IPS DF 4.7 (cell line): ENCODE measurements around the gene PKLR.
"Not testable (repeated sequence)": the region's sequence is repeated elsewhere in the genome, so short reads cannot be mapped to it uniquely, and the experiment has no call there.

Source experiments
- DNase-seq: peaks from one replicate; pipeline ENCODE4 v3.0.0-alpha.2; 2013; ENCODE audit warnings: low spot score; ENCODE audit errors: extremely low read depth

PKLR gene

DNA sequence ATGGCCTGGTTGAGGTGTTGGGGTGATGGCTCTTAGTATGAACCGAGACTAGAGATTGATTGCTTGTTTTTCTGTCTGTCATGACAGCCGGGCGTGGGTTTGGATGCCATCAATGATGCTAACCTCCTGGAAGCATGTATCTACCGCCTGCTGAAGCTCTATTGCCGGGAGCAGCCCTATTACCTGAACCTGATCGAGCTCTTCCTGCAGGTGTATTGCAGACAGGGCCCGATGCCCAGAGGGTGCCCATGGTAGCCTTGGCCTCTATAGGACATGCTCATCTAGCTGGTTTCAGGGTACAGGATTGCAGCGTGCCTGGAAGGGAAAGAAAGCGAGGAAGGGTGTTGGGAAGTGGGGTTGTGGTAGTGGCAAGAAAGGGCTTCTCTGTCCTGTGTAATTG is 16.8 kb upstream of the PKLR start:
- no peak for DNase-seq

DNA sequence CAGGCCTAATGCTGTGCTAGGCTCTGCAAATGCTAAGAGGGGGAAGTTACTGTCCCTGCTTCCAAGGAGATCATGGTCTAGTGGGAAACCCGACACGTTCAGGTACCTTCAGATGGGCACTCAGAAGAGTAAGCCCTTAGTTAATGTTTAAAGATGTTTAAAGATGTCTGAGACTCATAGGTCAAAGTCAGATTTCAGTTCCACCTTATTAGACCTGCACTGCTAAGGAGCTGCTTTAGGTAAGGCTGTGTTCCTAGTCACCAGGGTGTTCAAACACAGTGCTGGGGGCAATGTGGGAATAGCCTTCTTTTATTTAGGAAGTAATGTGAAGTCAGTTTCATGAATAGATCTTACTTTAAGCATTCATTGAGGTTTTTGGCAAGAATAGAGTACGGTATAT is 15.7 kb upstream of the PKLR start:
- no peak for DNase-seq

DNA sequence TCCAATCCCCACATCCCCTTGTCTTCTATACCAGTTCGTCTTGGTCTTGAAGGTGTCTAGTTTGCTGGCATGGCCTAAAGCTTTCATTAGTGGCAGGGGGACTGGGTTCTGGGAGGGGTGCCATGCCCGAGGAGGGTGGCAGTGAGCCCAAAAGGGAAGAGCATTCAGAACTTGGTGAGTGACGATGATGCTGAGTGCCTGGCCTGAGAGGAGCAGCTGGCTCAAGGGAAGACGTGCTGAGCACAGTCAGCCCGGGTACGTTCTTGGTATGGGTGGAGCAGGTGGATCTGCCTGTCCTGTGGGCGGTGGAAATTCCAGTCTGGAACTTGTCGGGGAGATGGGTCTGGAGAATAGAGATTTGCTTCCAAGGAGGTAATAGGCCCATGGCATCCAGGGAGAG is 12.0 kb upstream of the PKLR start:
- DNase-seq = no peak

DNA sequence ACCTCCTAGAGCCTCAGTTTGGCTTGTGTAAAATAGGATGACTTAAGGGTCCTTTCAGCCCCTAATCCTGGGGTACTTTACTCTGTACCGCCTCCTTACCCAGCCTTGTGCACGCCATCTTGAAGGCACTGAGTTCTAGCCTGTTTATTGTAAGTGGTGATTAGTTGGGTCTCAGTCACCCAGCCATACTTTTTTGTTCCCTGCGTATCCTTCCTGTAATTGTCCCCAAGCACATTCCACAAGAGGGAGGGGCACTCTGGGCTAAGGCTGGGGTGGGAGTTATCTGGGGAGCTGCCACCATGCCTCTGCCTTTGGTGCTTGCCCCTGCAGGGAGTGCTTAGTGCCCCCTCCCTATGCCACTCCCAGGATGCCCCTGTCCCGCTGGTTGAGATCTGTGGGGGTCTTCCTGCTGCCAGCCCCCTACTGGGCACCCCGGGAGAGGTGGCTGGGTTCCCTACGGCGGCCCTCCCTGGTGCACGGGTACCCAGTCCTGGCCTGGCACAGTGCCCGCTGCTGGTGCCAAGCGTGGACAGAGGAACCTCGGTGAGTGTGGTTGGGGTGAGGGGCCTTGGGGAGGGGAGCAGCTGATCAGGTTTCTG is 8.3 kb upstream of the PKLR start:
- no peak for DNase-seq

DNA sequence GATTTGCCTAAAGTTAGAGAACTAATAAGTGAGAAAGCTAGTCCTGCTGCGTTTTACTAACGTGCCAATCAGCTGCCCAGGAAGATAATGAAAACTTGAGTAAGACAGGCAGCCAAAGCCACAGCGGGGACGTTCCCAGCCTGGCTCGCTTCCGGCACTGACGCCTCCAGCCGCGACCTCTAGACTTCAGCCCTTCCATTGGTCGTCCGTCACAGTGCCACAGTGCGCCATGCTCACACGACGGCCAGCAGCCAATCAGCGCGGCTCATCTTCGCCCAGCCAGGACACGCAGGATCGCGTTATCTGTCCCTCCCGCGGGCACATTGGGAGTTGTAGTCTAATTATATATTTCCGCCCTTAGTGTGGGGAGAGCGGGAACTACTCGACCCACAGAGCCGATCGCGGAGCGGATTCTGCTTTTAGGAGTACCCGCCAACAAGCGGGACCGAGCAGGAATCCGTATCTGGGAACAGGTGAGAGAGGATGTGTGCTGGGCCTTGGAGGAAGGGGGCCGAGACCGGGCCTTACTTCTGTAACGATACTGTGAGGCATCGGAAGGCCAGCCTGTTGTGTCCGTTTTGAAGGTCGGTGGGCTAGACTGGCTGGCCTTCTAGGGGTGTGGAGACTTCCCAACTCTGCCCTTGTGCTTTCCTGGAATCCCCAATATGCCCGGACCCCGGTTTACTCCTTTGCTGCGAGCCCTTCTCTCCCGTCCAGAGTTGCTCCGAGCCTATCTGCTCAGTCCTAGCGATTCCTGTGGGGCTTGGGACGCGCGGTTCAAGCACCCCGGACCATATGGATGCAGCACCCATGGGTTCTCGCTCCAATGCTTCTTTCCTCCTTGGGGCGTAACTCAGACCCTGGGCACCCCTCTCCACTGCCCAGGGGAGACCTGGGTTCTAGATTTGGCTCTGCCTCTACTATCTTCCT is 7.5 kb upstream of the PKLR start, which contains the start of gene FDPS:
FDPS (plus strand) TSS at position 374 of the 930 bp plus-strand sequence. CDS start 924 bp downstream, outside the sequence.
- DNase-seq = peak; percentile 93

DNA sequence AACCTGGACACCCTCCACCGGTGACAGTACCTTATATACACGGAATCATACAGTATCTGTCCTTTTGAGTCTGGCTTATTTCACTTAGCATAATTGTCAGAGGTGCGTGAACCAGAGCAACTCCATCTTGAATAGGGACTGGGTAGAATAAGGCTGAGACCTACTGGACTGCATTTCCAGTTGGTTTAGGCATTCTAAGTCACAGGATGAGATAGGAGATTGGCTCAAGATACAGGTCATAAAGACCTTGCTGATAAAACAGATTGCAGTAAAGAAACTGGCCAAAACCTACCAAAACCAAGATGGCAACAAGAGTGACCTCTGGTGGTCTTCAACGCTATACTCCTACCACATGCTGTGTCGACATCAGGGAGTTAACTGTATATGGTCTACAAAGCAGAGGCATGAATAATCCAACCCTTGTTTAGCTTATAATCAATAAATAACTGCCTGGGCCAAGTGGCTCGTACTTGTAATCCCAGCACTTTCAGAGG is 6.1 kb upstream of the PKLR start:
- DNase-seq = no peak

DNA sequence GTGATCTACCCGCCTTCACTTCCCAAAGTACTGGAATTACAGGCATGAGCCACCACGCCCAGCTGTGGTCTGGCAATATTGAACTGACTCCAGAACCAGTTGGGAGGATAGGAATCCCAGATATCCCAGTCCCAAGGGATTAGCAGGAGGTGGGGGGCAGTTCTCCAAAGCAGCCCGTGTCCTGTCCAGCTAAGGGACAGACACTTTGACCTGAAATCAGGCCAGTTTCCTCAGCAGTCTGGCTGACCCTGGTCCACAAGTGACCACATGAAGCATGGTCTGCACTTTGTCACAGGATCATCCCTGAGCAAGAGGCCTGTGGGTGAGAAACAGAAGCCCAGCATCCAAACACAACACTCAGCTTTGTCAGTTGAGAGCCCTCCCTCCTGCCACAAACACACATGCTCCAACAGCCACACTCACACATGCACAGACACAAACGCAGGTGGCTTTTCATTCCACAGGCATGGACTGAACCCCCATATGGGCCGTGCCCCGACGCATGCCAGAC is 4.7 kb upstream of the PKLR start:
- no peak for DNase-seq

DNA sequence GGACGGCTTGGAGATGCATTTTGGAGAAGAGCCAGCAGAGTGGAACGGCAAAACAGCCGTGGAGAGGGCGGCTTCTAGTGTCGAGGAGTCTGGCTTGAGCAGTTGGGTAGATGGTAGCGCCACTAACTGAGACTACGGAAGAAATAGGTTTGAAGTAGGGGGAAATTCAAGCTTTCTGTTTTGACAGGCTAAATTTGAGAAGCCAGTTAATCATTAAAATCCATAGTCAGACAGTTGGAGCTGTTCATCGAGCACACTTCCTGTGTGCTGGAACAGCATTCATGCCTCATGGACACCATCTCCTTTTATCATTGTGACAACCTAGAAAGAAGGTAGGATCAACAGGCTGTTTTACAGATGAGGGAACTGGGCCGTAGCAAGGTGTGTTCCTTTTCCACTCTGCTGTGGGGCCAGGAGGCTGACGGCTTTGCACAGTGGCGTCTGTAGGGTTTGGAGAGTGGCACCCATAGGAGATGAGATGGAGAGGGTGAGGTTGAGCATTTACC is 3.4 kb upstream of the PKLR start:
- no peak for DNase-seq

DNA sequence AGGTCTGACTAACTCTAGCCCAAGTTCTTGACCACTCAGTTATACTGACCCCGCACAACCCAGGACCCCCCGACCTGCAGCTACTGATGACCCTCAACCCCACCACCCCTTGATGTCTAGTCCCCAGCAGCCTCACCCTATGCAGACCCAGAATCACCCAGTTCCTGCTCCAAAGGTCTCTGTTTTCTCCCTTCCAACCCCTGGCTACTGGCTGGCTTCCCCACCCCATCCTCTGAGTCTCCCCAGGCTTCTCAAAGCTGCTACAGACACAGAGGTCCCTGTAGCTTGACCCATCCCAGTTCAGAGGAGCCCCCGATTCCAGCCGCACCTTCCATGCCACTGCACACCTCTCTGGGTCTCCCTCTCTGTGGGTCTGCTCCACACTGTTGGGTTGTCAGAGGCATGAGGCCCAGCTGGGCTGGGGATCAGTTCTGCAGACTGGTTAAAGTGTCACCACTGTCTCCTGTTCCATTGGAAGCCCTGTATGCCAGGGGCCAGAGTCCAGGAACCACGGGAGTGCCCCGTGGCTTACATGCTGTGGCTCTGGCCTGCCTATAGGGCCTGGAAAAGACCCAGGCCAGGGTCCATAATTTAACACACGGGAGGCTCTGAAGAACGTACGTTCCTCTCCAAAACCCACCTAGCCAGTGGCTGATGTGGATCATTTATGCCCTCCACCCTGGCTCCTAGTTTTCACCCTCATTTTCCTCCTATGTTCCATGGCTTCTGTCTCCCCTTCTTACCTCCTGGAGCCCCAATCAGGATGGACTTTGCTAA is 497 bp downstream of the PKLR start:
- no peak for DNase-seq

DNA sequence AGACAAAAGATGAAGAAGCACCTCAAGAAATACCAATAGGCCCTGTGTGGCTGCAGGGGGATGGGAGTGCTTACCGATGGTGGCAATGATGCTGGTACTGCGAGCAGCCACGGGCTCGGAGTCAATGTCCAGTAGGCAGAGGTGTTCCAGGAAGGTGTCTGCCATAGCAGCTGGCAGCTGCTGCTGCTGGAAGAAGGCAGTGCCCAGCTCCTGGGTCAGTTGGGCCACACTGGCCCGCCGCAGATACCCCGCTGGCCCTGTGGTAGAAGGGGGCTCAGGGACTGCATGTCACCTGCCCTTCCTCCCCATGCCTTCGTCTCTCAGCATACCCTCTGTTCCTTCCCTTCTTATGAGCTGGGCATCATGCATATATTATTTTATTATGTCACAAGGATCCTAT is 1.2 kb downstream of the PKLR start:
- DNase-seq = no peak

DNA sequence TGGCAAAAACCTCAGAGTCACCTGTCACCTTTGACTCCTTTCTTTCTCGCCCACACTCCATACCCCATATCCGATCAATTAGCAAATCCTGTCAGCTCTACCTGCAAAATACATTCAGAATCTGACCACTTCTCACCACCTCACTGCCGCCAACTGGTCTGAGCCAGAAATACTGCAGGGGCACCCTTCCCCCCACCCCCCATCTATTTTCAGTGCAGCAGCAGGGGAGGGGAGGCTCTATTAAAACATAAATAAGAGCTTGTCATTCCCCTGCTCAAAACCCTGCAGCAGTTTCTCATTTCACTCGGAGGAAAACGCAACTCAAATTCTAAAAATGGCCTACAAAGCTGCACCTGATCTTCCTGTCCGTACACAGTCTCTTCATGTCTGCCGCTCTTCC is 3.9 kb downstream of the PKLR start:
- no peak for DNase-seq

DNA sequence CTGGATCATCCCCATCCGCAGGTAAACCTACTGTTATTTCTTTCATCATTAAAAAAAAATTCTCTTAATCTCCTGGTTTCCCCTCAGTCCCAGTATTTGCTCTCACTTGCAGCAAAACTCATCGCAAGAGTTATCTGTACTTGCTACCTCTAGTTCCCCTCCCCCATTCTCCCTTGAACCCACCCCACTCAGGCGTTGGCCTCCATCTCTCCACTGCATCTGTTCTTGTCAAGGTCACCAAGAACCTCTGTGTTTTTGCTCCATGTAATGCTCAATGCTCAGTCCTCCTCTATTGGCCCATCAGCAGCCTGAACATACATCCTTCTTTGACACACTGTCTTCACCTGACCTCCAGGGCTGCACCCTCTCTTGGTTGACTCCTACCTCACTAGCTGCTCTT is 4.6 kb downstream of the PKLR start:
- no peak for DNase-seq

DNA sequence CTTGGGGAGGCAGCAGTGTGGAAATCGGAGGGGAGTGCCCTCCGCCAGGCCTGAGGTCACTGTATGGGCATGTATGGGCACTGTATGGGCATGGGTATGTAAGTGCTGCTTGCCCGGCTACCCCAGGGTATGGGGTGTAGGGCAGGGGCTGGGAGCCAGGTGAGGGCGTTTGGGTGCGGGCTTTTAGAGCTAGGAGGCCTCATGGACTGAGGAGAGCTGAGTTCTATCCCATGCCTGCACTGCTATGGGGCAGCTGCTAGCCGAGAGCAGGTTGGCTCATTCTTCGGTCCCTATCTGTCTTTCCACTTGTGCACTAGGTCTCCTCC is 5.3 kb downstream of the PKLR start:
- DNase-seq = no peak

DNA sequence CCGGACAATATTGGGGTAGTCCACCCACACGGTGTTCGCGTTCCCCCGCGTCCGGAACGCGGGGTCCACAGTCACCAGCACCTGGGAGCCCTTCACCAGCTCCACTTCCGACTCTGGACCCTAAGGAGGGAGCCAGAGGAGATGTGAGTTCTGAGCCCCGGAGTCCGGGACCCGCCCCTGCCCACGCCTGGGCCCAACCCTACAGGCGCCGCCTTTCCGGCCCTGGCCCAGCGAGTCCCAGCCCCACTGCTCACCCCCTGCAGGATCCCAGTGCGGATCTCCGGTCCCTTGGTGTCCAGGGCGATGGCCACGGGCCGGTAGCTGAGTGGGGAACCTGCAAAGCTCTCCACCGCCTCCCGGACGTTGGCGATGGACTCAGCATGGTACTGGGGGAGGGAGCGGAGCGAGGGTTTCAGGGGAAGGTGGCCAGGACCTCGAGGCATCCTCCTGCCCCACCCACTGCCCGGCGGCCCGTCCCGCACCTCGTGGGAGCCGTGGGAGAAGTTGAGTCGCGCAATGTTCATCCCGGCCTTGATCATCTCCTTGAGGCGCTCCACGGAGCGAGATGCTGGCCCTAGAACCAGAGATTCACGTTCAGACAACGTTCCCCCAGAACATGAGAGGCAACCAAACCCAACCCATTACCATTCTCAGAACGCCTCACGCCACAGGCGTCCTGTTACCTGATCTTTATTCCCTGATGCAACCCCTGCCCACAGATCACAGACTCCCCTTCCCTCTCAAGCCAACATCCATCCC is 5.9 kb downstream of the PKLR start:
- DNase-seq = no peak

DNA sequence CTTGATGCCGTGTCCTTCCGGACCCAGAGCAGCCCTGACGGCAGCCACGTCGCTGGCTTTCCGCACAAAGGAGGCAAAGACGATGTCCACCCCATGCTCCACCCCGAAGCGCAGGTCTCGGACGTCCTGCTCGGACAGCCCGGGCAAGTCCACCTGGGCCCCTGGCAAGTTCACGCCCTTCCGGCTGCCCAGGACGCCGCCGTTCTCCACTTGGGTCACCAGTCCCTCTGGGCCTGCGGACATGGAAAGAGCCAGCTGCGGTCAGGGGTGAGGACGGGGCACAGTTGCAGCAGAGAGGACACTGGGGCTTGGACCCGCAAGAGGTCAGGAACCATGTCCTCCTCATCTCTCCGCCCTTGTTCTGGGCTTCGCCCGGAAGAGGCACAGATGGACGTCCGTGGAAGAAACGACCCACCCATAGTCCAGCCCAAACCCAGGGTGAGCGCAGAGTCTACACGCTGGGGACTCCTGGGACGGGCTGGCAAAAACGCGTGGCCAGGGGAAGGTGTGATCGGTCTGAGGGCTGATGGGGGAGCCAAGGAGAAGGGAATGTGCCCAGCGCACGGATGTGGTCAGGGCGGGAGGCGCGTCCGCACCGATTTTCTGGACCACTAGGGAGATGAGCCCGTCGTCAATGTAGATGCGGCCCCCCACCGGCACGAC is 6.6 kb downstream of the PKLR start:
- DNase-seq = no peak

DNA sequence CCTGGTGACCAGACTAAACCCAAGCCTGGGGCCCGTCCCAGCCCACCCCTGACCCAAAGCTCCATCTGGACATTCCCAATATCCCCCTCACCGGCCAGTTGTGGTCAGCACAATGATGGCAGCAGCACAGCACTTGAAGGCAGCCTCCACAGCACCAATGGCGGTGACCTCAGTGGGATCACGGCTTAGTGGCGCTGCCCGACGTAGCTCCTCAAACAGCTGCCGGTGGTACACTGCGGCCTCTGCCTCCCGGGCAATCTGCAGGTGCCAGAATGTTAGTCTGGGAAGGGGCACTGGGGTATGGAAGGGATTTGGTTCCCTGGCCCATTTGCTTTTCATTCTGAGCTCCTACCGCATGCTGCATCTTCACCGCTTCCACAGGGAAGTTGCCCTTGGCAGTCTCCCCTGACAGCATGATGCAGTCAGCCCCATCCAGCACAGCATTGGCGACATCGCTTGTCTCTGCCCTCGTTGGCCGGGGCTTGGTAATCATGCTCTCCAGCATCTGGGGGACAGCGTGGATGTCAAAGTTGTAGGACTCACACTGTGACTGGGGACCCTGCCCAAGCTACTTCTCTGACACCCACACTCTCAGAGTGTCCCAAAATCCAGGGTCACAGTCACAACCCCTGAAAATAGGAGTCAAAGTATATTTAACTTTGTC is 8.0 kb downstream of the PKLR start:
- no peak for DNase-seq

DNA sequence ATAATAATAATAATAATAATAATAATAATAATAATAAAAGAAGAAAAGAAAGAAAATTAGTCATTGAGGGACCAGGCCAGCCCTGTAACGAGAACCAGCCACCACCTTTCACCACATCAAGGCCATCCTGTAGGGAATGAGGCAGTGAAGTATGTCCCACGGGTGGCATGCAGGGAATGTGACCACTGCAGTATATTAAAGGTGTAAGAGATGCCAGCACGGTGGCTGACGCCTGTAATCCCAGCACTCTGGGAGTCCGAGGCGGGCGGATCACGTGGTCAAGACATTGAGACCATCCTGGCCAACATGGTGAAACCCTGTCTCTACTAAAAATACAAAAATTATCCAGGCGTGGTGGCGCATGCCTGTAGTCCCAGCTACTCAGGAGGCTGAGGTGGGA is 10.2 kb downstream of the PKLR start:
- DNase-seq = not testable (repeated sequence)

DNA sequence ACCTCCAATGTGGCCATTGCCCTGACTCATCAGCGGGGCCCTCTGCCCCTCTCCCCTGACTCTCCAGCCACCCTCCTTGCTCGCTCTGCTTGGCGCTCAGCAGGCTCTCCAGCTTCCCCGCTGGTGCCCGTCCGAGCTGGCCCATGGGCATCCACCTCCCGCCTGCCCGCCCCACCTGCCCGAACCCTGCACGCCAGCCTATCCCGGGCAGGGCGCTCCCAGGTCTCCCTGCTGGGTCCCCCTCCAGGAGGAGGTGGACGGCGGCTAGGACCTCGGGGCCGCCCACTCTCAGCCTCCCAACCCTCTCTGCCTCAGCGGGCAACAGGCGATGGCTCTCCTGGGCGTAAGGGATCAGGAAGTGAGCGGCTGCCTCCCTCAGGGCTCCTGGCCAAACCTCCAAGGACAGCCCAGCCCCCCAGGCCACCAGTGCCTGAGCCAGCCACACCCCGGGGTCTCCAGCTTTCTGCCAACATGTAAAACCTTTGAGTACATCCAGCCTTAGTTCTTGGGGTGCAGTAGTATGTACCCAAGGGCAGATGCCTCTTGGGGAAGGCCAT is 13.2 kb downstream of the PKLR start:
- no peak for DNase-seq

DNA sequence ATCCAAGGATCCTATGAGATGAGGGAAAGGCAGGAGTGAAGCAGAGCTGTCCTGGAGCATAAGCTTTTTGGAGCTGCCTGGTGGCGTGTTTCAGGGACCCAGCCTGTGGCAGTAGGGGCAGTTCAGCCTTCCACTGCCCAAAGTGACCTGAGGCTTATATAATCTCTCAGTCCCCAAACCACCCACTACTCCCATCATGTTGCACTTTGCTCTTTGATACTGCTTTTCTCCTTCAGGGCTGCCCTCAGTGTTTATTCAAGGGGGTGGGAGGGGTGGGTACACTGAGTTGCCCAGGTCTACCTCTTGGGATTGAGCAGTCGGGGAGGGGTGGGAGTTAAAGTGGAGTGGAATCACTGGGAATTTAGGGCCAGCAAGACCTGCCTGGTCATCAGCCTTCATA is 14.7 kb downstream of the PKLR start:
- no peak for DNase-seq

DNA sequence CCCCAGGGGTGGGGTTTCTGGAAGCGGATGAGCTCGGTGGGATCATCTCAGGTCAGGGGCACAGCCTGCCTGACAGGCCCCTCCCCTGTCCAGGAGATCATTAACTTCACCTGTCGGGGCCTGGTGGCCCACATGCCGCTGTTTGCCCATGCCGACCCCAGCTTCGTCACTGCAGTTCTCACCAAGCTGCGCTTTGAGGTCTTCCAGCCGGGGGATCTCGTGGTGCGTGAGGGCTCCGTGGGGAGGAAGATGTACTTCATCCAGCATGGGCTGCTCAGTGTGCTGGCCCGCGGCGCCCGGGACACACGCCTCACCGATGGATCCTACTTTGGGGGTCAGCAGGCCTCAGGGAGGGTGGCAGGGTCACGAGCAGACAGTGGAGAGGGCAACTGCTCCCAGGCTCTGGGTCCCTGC is 15.6 kb downstream of the PKLR start:
- no peak for DNase-seq
